Osteoblast (primary cell): Measurements from ENCODE around the gene PLCB2. TPM values are rescaled to one million over a fixed set of nuclear protein-coding genes. Genes with fewer than 3 reads are reported as not detected.

ENCODE experiments used
- DNase-seq: peaks from one replicate; pipeline ENCODE4 v3.0.0; 2011; ENCODE audit warnings: low spot score, mixed read lengths; ENCODE audit not compliant: insufficient read length; ENCODE audit errors: missing footprints
- H2AFZ ChIP-seq: 2 replicates; pipeline ENCODE4 v1.6.0; 2011; ENCODE audit warnings: mild to moderate bottlenecking, low read length
- H3K27ac ChIP-seq: 2 replicates; pipeline ENCODE4 v1.5.1; 2011; ENCODE audit warnings: mild to moderate bottlenecking, low read depth, low read length, moderate library complexity
- H3K27me3 ChIP-seq: 2 replicates; pipeline ENCODE4 v1.6.0; 2012; ENCODE audit warnings: mild to moderate bottlenecking, control low read depth, inconsistent platforms, low read length, moderate library complexity; ENCODE audit not compliant: insufficient read depth
- H3K36me3 ChIP-seq: 2 replicates; pipeline ENCODE4 v1.5.1; 2011; ENCODE audit warnings: mild to moderate bottlenecking, low read length, control low read depth, moderate library complexity; ENCODE audit not compliant: insufficient read depth
- H3K4me1 ChIP-seq: 2 replicates; pipeline ENCODE4 v1.5.1; 2011; ENCODE audit warnings: mild to moderate bottlenecking, low read length, control low read depth, moderate library complexity; ENCODE audit not compliant: insufficient read depth
- H3K4me2 ChIP-seq: 2 replicates; pipeline ENCODE4 v1.6.0; 2011; ENCODE audit warnings: mild to moderate bottlenecking, low read length; ENCODE audit not compliant: insufficient read depth
- H3K4me3 ChIP-seq: fragments of 200-600 bp; sonication (generic); 3 replicates; pipeline ENCODE4 v1.5.1; 2012; ENCODE audit warnings: mild to moderate bottlenecking, low read length, inconsistent platforms; ENCODE audit not compliant: insufficient read depth
- H3K79me2 ChIP-seq: 2 replicates; pipeline ENCODE4 v1.6.0; 2012; ENCODE audit warnings: mild to moderate bottlenecking, low read length, control low read depth, inconsistent platforms; ENCODE audit not compliant: insufficient read depth
- H3K9me3 ChIP-seq: 2 replicates; pipeline ENCODE4 v1.5.1; 2011; ENCODE audit warnings: low read depth, low read length, control low read depth
- H4K20me1 ChIP-seq: 2 replicates; pipeline ENCODE4 v1.6.0; 2012; ENCODE audit warnings: mild to moderate bottlenecking, low read length, control low read depth; ENCODE audit not compliant: insufficient read depth
- total RNA-seq: library from RNA; depleted of rRNA; stranded (reverse); fragments of >200 nt; gene quantifications from 2 replicates; pipeline ENCODE4 v1.2.3, GENCODE V29; 2012
- TF ChIP-seq, protein P1 (sequence below): IDR thresholded peaks from 2 replicates; pipeline ENCODE4 v1.5.1; 2011; ENCODE audit warnings: mild to moderate bottlenecking, low read depth, low read length, moderate library complexity; ENCODE audit errors: extremely low read depth

PLCB2 gene
- total RNA-seq, 1 donor = under 0.01 TPM

- TF ChIP-seq, protein P1, sequence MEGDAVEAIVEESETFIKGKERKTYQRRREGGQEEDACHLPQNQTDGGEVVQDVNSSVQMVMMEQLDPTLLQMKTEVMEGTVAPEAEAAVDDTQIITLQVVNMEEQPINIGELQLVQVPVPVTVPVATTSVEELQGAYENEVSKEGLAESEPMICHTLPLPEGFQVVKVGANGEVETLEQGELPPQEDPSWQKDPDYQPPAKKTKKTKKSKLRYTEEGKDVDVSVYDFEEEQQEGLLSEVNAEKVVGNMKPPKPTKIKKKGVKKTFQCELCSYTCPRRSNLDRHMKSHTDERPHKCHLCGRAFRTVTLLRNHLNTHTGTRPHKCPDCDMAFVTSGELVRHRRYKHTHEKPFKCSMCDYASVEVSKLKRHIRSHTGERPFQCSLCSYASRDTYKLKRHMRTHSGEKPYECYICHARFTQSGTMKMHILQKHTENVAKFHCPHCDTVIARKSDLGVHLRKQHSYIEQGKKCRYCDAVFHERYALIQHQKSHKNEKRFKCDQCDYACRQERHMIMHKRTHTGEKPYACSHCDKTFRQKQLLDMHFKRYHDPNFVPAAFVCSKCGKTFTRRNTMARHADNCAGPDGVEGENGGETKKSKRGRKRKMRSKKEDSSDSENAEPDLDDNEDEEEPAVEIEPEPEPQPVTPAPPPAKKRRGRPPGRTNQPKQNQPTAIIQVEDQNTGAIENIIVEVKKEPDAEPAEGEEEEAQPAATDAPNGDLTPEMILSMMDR = no peak
Observed at GRCh38 chr15:40242213-40242599, 65.5 kb downstream of the PLCB2 start.

DNA sequence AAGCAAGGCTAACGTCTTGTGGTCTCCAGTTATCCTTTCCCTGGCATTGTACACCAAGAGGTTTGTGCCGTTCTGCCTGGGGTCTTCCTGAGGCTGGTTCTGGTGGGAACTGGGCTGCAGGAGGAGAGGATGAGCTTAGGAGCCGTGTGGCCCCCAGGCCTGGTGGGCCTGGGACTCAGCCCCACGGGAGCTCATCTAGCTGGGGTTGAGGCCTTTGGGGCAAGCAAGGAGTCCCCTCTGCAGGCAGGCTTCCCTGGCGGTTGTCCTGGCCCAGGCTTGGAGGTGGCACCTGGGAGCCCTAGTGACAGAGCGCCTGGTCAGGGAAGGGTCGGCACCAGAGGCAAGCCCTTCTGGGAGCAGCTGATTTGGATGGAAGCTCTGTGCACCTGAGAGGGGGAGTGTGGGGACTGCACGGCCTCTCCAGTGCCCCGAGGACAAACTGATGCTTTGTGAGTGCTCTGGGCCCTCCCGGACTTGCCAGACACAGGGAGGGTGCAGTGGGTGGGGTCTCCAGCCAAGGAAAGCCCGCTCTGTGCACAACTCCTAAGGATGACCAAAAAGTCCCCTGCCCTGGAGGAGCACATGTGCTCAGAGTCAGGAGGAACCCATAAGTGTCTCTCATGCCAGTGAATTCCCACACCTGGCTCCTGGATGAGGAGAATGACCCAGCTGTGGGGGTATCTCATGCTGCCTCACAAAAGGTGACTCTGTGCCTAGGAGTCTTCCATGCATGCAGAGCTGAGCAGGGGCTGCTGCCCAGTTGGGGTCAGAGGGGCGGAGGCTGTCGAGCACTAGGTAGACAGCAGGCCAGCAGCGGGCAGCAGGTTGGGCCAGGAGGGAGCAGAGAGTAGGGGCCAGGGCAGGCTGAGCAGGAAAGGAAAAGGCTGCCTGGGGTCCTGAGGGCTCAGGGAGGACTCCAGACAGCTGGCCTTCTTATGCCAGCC lies 66.2 kb downstream of the PLCB2 start:
- DNase-seq = peak; percentile 77
- Histone ChIP-seq H3K4me3 (no peak overlapping the region), H3K4me2 (no peak overlapping the region), H3K9me3 (no peaks in the 10 kb centered on the region), H3K4me1 (peaks cover 8% of the 10 kb centered on the region), H3K27me3 (peaks cover 2% of the 10 kb centered on the region), H3K27ac (no peak overlapping the region), H3K36me3 (no peaks in the 10 kb centered on the region), H3K79me2 (no peaks in the 10 kb centered on the region), H2AFZ (no peak overlapping the region), H4K20me1 (peaks cover 2% of the 10 kb centered on the region)
- TF ChIP-seq, protein P1 = no peak

More at GRCh38 chr15:40242213-40242599, 65.5 kb downstream of the PLCB2 start:
- peaks cover 2% of the 10 kb centered on the region for H4K20me1 ChIP-seq
- H3K36me3 ChIP-seq = no peaks in the 10 kb centered on the region
- no peaks in the 10 kb centered on the region for H3K9me3 ChIP-seq
- H3K4me3 ChIP-seq = no peak overlapping the region
- H3K4me1 ChIP-seq = peaks cover 8% of the 10 kb centered on the region
- no peak overlapping the region for H2AFZ ChIP-seq
- peak; percentile 44 for DNase-seq
- no peak overlapping the region for H3K27ac ChIP-seq
- no peaks in the 10 kb centered on the region for H3K79me2 ChIP-seq
- peaks cover 3% of the 10 kb centered on the region for H3K27me3 ChIP-seq
- no peak overlapping the region for H3K4me2 ChIP-seq

- no peaks in the 10 kb centered on the region for H3K36me3 ChIP-seq
- H3K4me3 ChIP-seq = no peak overlapping the region
- no peak overlapping the region for H3K4me2 ChIP-seq
- H2AFZ ChIP-seq = no peak overlapping the region
- peaks cover 8% of the 10 kb centered on the region for H3K4me1 ChIP-seq
- no peak overlapping the region for H3K27ac ChIP-seq
- peaks cover 2% of the 10 kb centered on the region for H4K20me1 ChIP-seq
- no peaks in the 10 kb centered on the region for H3K9me3 ChIP-seq
- DNase-seq = peak; percentile 80
- H3K79me2 ChIP-seq = no peaks in the 10 kb centered on the region
- TF ChIP-seq, protein P1 = no peak
- H3K27me3 ChIP-seq = peaks cover 2% of the 10 kb centered on the region
Observed at GRCh38 chr15:40240619-40241221, 67.0 kb downstream of the PLCB2 start.
